Prostate gland (tissue), 2 donors: ENCODE measurements around the gene ELN.
A peak's percentile ranks its signal among the peaks of the same experiment; 100 is the strongest.

Experiments used
- POLR2A ChIP-seq: fragments of 450-650 bp; IDR thresholded peaks from one replicate; pipeline ENCODE4 v1.6.1; 2016; ENCODE audit warnings: antibody characterized with exemption, mild to moderate bottlenecking
- POLR2AphosphoS5 ChIP-seq: sonication (generic); formaldehyde crosslinking; IDR thresholded peaks from one replicate; pipeline ENCODE4 v1.6.1; 2017; ENCODE audit warnings: antibody characterized with exemption
- TF ChIP-seq, protein P1 (sequence below), 4 experiments: fragments of 200-600 bp in 2 of 4; fragments of 450-650 bp in 2 of 4; sonication (generic) in 2 of 4; IDR thresholded peaks; 1 replicate in 3 of 4; 2 replicates in 1 of 4; pipeline ENCODE4 v1.5.1; 2016 to 2019; ENCODE audit warnings: antibody characterized with exemption in 4 of 4, mild to moderate bottlenecking in 2 of 4, moderate library complexity in 2 of 4

- TF ChIP-seq, protein P1, sequence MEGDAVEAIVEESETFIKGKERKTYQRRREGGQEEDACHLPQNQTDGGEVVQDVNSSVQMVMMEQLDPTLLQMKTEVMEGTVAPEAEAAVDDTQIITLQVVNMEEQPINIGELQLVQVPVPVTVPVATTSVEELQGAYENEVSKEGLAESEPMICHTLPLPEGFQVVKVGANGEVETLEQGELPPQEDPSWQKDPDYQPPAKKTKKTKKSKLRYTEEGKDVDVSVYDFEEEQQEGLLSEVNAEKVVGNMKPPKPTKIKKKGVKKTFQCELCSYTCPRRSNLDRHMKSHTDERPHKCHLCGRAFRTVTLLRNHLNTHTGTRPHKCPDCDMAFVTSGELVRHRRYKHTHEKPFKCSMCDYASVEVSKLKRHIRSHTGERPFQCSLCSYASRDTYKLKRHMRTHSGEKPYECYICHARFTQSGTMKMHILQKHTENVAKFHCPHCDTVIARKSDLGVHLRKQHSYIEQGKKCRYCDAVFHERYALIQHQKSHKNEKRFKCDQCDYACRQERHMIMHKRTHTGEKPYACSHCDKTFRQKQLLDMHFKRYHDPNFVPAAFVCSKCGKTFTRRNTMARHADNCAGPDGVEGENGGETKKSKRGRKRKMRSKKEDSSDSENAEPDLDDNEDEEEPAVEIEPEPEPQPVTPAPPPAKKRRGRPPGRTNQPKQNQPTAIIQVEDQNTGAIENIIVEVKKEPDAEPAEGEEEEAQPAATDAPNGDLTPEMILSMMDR (IDR thresholded peaks at IDR 0.05) = no peak
- TF ChIP-seq POLR2A (no peak), POLR2AphosphoS5 (peak; percentile 37)
Measured at GRCh38 chr7:74094224-74095101, 66.5 kb downstream of the ELN start.
